KG1 (cell line): ENCODE measurements around the gene IPO13.

Experiments
- DNase-seq: peaks from one replicate; lab custom pipeline; 2025; lab: John Stamatoyannopoulos, UW

IPO13 gene

DNA sequence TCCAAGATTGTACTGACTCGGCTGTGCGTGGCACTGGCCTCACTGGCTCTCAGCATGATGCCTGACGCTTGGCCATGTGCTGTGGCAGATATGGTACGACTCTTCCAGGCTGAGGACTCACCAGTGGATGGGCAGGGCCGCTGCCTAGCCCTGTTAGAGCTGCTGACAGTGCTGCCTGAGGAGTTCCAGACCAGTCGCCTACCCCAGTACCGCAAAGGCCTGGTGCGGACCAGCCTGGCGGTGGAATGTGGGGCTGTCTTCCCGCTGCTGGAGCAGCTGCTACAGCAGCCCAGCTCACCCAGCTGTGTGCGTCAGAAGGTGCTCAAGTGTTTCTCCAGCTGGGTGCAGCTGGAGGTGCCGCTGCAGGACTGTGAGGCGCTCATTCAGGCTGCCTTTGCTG lies 2.9 kb downstream of the IPO13 start:
- no peak for DNase-seq

DNA sequence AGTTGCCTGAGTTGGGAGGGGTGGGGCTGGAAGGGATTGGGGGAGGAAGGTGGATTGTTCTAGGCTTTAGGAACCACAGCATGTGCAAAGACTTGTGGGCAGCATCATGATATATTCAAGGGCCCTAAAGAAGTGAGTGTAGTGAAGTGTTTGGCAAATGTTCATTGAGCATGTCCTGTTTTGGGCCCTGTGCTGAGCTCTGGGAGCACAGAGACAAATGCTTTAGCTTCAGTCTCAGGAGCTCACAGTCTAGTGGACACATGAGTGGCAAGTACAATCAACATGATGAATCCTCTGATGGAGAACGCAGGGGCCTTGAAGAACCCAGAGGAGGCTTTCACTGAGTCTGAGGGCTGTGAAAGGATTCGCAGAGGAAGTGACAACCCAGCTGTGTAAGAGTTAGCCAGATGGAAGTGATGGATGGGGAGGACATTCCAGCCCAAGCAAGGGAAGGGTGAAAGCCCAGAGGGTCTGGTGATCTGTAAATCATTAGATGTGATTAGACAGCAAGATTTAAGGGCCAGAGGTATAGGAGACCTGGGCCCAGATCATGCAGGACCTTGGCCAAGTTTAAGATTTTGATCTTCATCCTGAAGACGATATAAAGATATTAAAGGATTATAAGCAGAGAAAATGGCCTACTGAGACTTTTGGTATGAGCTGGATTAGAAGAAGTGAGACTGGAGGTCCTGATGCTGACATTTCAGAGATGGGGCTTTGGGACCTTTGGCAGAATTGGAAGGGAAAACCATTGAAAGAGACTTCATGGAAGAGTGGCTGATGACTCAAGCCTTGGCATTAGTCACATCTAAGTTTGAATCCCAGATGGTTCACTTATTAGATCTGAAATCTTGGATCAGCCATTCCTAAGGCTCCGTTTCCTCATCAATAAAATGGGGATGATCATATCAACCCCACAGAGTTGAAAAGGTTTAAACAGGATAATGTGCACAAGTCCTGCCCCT lies 4.6 kb downstream of the IPO13 start:
- no peak for DNase-seq

DNA sequence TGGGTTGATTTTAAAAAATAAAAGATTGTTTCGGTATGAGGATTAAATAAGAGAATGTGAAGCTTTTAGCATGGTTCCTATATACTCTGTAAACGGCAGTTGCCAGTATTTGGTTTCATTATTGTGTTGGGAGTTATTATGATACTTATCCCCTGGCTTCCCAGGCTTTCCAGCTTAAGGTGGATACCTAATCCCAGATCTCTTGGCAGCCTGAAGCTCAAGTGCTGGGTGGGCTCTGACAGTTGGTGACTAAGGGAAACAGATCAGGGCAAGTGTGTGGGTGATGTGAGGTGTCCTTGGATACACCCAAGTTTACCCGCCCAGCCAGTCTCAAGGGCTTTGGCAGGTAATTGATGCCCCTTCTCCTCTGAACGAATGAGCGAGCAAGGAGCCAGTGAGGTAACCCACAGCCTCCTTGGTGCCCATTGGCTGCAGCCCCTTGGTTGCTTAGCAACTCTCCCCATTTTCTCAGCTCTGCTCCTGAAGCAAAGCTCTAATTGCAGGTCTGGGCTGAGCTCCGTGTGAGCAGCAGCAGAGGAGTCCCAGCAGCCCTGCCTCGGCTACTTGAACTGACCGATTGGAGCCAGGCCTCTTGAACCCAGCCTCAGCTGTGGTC lies 6.1 kb downstream of the IPO13 start:
- no peak for DNase-seq

DNA sequence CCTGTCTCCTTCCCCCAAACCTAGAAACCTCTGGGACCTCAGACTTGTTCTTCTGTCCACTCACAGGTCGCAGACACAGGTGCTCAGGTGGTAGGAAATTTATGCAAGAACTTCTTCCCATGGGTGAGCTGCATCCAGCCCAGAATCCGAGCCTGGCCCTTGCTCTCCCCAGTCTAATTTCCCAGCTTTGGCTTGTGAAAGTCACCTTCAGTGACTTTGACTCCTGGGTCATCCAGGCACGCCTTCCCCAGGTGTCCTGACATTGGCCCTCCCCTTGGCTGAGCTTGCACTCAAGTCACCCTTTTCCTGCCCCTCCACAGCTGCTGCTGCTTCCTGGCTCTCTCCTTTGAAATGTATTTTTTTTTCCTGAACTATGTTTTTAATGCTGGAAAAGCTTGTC lies 6.6 kb downstream of the IPO13 start:
- no peak for DNase-seq

DNA sequence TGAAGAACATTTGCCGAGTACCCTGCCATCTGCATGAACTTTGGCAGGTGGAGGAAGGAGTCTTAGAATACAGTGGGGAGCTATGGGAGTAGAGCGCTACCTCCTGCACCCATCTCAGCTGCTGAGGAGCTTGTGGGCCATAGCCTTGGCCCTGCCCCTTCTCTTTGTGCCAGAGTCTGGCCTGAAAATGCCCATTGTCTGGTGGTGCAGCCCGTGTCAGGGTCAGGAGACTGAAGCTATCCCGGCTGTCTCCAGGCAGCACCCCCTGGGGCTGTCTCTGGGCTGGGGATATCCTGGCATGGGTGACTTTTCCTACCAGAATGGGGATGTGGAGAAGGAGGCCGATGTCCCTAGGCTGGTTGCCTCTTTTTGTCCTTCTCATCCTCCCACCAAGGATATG lies 7.3 kb downstream of the IPO13 start:
- no peak for DNase-seq

DNA sequence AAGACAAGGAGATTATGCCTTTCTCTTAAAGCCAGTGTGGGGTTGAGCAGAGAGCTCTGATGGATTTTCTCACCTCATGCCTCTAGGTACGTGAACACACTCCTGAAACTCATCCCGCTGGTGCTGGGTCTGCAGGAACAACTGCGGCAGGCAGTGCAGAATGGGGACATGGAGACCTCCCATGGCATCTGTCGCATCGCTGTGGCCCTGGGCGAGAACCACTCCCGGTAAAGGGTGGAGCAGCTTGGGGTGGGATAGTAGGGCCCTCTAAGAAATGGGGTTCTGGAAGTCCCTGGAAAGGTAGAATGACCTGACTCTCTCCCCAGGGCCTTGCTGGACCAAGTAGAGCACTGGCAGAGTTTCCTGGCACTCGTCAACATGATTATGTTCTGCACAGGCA lies 9.5 kb downstream of the IPO13 start:
- no peak for DNase-seq

DNA sequence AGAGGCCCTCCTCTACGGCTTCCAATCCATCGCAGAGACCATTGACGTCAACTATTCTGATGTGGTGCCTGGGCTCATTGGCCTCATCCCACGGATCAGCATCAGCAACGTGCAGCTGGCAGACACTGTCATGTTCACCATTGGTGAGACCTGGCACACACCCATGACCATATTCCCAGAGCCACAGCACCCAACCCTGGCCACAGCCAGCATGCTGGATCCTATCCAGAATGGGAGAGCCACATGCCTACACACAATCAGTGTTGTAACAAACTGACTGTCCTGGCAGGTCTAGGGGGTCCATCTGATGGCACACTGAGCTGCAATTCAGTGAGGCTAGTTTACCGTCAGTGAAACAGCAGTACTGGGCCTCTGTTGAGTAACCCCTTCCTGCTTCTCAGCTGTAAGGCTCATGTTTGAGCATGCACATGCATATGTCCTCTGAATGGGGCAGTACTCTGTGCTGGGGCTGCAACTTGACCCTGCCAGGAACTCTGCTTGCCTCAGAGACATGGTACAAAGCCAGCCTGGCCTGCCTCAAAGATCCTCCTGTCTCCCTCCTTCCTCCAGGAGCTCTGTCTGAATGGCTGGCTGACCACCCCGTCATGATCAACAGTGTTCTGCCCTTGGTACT lies 10.8 kb downstream of the IPO13 start:
- DNase-seq: no peak

DNA sequence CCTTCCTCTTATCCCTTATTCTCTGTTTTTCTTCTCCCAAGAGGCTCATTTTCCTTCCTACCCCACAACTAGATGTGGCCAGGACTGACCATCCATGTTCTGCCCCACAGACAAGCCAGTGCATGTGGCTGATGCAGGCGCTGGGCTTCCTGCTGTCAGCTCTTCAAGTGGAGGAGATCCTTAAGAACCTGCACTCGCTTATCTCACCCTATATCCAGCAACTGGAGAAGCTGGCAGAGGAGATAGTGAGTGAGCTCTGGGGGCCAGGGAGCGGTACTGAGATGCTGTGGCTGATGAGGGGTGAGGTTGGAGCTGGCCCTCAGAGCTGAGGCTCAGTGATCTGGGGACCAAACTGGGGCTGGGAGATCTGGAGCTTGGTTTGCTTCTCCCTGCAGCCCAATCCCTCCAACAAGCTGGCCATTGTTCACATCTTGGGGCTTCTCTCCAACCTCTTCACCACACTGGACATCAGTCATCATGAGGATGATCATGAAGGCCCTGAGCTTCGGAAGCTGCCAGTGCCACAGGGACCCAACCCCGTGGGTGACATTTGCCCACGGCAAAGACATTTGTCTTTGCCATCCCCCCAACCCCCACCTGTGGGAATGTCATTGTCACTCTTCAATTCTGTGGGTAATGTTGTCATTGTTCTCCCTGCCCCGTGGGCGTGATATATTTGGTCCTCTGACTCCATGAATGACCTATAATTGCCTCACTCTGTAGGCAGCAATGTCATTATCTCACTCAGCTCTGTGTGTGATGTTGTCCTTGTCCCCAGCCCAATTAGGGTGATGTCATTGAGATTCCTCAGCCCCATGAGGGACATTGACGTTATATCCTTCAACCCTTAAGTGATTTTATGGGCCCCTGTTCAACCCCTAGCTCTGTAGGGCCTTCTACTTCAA lies 11.9 kb downstream of the IPO13 start:
- DNase-seq: no peak

DNA sequence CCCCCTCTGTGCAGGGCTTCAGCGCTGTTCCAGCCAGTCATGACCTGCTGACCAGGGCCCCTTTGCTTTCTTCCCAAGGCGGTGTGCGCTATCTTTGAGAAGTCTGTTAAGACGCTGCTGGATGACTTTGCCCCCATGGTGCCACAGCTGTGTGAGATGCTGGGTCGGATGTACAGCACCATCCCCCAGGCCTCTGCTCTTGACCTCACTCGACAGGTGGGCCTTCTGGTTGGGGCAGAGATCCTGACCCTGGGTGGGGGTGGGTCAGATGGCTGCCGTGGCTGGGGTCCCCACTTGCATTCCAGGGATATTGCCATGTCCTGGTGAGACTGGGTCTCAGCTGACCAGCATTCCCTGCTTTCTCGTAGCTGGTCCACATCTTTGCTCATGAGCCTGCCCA lies 14.0 kb downstream of the IPO13 start:
- no peak for DNase-seq

DNA sequence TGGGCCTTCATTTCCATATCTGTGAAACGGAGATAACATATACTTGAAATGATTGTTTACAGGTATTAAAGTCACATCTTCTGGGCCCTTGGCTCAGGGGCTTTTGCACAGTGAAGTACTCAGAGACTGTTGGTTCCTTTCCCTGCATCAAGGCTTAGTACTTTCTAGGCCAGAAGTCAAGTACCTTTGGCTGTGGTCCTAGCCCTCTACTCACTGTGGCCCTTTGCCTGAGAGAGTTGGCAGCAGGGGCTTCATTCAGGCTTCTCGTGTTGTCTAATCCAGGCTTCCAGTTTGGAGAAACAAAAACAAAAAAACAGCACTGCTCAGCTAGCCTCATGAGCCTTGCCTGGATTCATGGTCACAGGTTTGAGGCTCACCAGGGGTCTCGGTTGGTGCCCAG lies 14.9 kb downstream of the IPO13 start:
- no peak for DNase-seq

DNA sequence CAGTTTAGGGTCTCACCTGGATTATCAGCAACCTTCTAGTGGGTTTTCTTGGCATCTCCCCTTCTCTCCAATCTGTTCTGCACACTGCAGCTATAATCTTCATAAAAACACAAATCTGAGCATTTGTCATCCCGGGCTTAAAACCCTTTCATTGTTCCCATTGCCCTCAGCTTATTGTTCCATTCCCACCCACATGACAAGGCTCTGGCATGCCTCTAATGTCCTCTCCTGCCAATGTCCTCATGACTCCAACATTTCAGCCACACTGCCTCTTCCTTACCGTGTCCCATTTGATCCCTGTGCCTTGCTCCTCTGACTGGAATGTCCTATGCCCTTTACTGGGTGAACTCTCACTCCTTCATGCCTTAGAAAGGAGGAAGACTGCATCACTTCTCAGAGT lies 15.6 kb downstream of the IPO13 start:
- no peak for DNase-seq

DNA sequence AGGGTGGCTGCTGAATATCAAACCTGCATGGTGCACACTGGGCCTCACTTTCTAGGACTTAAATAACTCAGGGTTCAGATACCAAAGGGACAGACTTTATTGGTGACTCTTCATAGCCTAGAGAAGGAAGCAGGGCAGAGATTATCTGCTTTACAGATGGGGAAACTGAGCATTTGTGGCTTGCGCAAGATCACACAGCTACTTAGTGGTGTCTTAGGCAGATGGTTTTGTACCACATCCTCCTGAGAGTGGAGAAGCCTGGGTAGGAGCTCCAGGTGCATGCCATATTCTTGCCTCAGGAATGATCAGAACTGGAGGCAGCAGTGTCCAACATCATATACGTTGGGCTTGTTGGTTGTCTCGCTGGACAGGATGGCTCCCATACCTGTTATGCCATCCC lies 16.3 kb downstream of the IPO13 start:
- DNase-seq: no peak

DNA sequence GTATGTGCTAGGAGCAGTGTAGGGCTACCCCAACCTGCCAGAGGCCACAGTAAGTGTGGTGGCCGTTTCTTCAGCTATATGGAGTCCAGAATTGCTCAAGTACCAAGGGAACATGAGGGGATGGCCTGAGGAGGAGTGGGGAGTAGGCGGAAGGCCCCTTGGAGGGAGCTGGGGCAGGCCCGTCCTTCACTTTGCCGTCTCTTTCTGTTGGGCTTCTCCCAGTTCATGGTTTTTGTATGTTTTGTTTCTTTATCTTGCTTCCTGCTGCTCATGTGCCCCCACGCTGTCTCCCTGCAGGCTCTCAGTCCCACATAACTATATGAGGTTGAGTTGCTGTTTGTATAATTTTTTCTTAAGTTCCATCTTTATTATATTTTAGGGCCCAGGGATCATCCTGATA lies 17.1 kb downstream of the IPO13 start:
- no peak for DNase-seq

DNA sequence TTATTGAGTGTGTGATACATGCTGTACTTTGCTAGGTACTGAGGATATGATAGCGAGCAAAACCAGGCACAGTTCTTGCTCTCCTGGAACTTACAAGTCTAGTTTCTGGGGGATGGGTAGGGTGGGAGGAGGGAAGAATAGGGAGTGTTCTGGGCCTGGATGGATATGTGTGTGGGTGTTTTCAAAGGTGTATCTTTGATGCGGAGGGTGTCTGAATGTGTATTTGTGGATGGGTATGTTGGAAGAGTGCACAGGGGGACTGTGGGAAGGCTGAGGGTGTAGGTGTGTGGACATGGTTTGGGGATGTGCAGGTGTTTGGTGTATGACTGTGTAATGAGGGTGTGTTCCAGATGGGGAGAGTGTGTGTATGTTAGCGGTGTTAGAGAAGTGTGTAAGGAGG lies 18.6 kb downstream of the IPO13 start:
- no peak for DNase-seq

DNA sequence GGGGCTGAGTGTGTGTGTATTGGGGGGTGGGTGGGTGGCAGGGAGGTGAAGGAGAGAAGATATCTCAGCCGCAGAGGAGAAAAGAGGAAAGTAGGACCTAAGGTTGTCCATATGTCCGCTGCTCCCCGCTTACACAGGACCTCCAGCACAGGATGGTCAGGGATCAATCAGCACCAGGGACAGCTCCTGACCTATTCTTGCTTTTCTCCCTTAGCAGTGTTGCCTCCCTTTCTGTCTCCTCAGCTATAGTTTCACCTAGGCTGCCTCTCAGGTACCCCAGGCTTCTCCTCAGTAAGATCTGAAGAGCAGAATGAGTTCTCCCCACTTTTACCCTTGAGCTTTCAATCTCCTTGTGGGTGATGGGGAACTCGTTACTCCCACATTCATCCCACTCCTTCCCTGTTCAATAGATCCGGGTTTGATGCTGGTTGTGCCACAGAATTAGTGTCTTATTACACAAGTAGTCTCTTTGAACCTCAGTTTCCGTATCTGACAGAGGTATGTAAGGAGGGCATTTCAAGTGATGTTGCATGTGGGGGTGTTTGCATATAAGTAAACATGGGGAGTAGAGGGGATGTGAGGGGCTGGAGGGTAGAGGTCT lies 21.7 kb downstream of the IPO13 start:
- peak; percentile 19 for DNase-seq

DNA sequence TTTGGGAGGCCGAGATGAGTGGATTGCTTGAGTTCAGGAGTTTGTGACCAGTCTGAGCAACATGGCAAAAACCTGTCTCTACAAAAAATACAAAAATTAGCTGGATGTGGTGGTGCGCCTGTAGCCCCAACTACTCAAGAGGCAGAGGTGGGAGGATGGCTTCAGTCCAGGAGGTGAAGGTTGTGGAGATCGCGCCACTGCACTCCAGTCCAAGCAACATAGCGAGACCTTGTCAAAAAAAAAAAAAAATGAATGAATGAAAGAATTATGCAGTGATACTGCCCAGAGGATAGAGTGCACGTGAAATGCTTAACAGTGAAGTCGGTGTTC lies 22.6 kb downstream of the IPO13 start:
- no peak for DNase-seq

DNA sequence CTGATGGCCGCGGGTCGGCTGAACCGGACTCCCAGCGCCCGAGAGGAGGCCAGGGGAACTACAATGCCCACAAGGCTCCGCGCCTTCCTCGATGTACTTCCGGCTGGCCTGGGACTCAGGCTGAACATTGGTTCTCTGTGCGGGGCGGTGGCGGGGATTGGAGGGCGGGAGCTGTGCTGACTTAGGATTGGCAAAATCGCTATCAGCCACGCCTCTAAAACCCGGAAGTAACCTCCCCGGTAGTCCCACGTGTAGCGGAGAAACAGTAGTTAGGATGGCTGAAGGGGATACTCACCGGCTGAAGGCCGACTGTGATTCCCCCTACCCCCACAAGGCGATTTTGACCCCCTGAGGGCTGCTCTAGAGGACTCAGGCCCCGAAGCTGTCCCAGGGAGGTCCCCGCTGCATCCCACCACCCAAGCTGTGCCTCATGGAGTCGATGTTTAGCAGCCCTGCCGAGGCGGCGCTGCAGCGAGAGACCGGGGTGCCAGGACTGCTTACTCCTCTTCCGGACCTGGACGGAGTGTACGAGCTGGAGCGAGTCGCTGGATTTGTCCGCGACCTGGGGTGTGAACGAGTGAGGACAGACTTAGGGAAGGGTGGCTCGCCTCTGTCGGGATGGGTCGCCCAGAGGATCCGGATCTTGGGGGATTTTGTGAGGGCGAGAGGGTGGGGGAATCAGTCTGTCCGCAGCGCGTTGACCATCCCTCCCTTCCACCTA lies 23.2 kb downstream of the IPO13 start, which contains the start of gene DPH2:
TSS of gene DPH2 (plus strand) at position 265 of the 721 bp plus-strand sequence. CDS start at position 431, 166 bp downstream.
- DNase-seq: peak; percentile 96

DNA sequence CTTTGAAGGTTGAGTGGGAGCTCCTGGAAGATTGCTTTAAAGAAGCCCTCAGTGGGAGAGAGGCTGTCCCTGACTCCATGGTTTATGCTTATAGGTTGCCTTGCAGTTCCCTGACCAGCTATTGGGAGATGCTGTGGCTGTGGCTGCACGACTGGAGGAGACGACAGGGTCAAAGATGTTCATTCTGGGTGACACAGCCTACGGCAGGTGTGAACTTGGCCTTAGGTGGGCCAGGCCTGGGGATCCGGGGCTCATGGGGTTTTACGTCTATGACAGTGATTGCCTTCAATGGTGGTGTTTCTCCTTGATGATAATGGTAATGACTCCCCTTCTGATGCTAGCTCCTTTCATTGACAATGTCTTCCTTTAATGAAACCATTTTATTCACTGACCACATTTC lies 23.8 kb downstream of the IPO13 start:
- no peak for DNase-seq

DNA sequence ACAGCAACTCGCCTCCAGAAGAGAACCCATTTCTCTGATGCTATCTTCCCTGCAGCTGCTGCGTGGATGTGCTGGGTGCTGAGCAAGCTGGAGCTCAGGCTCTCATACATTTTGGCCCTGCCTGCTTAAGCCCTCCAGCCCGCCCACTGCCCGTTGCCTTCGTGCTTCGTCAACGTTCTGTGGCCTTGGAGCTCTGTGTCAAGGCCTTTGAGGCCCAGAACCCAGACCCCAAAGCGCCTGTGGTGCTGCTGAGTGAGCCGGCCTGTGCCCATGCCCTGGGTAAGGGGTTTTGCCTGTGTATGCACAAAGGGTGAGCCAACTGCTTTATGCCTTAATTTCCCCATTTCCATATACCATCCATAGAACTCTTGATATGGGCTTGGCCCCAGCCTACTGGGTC lies 24.2 kb downstream of the IPO13 start:
- no peak for DNase-seq

DNA sequence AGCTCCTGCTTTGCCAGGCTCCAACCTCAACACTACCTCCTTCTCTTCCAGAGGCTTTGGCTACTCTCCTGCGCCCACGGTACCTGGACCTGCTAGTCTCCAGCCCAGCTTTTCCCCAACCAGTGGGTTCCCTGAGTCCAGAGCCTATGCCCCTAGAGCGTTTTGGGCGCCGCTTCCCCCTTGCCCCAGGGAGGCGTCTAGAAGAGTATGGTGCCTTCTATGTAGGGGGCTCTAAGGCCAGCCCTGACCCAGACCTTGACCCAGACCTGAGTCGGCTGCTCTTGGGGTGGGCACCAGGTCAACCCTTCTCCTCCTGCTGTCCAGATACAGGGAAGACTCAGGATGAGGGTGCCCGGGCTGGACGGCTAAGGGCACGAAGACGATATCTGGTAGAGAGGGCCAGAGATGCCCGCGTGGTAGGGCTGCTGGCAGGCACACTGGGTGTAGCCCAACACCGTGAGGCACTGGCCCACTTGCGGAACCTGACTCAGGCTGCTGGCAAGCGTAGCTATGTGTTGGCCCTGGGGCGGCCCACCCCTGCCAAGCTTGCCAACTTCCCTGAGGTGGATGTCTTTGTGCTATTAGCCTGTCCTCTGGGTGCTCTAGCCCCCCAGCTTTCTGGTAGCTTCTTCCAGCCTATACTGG lies 24.7 kb downstream of the IPO13 start:
- no peak for DNase-seq
